ENCODE results near the gene DGKD. TPM values are rescaled to one million over a fixed set of nuclear protein-coding genes. Genes with fewer than 3 reads are reported as not detected.

The DGKD gene
- total RNA-seq, 1 experiment from 2014 or later: 41.4 TPM

DNA sequence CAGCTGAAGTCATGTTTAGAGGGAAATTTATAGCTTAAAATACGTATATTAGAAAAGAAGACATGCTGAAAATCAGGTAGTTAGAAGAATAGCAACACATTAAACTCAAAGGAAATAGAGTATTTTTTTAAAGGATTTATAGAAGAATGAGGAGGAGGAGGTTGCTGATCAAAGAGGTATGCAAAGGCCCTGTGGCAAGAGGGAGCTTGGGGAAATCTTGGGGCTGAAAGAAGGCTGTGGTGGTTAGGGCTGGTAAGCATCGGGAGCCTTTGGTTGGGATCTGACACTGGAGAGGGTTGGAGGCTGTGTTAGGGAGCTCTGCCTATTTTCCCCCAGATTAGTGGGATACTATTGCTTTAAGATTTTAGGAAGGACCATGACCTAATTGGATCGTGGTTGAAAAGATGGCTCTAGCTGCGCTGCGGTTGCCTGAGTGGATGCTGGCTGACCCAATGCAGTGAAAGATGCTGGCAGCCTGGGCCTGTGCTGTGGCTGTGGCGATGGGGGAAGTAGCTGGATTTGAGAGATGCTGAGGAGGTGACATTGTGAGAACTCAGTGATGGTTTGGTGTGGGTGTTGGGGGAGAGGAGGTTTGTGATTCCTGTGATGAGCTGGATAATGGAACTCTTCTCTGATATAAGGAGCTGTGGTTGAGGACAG lies 11.7 kb downstream of the DGKD start:
- no peak for ATAC-seq
- DNase-seq (ENCODE audit: low spot score): no peak
- Mint-ChIP-seq H3K27me3 (ENCODE audit: low read depth) (no peaks in the 10 kb centered on the region; the same call in 1 of the 2 replicates), H3K4me1 (peaks cover 14% of the 10 kb centered on the region), H3K27ac (no peak overlapping the region), H3K4me3 (no peak overlapping the region), H3K9me3 (no peaks in the 10 kb centered on the region), H3K36me3 (0 out of 2 replicates have a peak, but pooled peaks cover 3% of the 10 kb centered on the region)
- TF ChIP-seq, protein P1, sequence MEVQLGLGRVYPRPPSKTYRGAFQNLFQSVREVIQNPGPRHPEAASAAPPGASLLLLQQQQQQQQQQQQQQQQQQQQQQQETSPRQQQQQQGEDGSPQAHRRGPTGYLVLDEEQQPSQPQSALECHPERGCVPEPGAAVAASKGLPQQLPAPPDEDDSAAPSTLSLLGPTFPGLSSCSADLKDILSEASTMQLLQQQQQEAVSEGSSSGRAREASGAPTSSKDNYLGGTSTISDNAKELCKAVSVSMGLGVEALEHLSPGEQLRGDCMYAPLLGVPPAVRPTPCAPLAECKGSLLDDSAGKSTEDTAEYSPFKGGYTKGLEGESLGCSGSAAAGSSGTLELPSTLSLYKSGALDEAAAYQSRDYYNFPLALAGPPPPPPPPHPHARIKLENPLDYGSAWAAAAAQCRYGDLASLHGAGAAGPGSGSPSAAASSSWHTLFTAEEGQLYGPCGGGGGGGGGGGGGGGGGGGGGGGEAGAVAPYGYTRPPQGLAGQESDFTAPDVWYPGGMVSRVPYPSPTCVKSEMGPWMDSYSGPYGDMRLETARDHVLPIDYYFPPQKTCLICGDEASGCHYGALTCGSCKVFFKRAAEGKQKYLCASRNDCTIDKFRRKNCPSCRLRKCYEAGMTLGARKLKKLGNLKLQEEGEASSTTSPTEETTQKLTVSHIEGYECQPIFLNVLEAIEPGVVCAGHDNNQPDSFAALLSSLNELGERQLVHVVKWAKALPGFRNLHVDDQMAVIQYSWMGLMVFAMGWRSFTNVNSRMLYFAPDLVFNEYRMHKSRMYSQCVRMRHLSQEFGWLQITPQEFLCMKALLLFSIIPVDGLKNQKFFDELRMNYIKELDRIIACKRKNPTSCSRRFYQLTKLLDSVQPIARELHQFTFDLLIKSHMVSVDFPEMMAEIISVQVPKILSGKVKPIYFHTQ (CRISPR knock-in tag; IDR thresholded peaks at IDR 0.05): no peak
- TF ChIP-seq SP1 (CRISPR knock-in tag; conservative IDR thresholded peaks at IDR 0.05) (no peak), FOXJ3 (CRISPR knock-in tag; IDR thresholded peaks at IDR 0.05; ENCODE audit: borderline replicate concordance) (no peak), TEAD4 (CRISPR knock-in tag; IDR thresholded peaks at IDR 0.05) (no peak), ZNF121 (CRISPR knock-in tag; IDR thresholded peaks at IDR 0.05) (no peak), OVOL2 (CRISPR knock-in tag; IDR thresholded peaks at IDR 0.05; ENCODE audit: borderline replicate concordance) (no peak), SMAD3 (CRISPR knock-in tag; IDR thresholded peaks at IDR 0.05; ENCODE audit: borderline replicate concordance) (no peak), HMGA2 (CRISPR knock-in tag; IDR thresholded peaks at IDR 0.05) (no peak), ZNF423 (CRISPR knock-in tag; IDR thresholded peaks at IDR 0.05) (no peak), NFATC4 (CRISPR knock-in tag; IDR thresholded peaks at IDR 0.05) (no peak), CREM (CRISPR knock-in tag; IDR thresholded peaks at IDR 0.05) (no peak), ZNF263 (CRISPR knock-in tag; IDR thresholded peaks at IDR 0.05; ENCODE audit: low read depth) (no peak), JUN (CRISPR knock-in tag; IDR thresholded peaks at IDR 0.05) (no peak)
- TF ChIP-seq, protein P2, sequence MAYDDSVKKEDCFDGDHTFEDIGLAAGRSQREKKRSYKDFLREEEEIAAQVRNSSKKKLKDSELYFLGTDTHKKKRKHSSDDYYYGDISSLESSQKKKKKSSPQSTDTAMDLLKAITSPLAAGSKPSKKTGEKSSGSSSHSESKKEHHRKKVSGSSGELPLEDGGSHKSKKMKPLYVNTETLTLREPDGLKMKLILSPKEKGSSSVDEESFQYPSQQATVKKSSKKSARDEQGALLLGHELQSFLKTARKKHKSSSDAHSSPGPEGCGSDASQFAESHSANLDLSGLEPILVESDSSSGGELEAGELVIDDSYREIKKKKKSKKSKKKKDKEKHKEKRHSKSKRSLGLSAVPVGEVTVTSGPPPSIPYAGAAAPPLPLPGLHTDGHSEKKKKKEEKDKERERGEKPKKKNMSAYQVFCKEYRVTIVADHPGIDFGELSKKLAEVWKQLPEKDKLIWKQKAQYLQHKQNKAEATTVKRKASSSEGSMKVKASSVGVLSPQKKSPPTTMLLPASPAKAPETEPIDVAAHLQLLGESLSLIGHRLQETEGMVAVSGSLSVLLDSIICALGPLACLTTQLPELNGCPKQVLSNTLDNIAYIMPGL (CRISPR knock-in tag; IDR thresholded peaks at IDR 0.05): no peak
- TF ChIP-seq, protein P3, sequence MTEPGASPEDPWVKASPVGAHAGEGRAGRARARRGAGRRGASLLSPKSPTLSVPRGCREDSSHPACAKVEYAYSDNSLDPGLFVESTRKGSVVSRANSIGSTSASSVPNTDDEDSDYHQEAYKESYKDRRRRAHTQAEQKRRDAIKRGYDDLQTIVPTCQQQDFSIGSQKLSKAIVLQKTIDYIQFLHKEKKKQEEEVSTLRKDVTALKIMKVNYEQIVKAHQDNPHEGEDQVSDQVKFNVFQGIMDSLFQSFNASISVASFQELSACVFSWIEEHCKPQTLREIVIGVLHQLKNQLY (CRISPR knock-in tag; IDR thresholded peaks at IDR 0.05): no peak
- ChIA-PET POLR2A (no interaction called here), CTCF (interaction anchor here (1.0 to 1.3 kb wide), 2 partner anchors 12 to 38 kb away, joined by 4 read pairs; partner anchors contain the start of gene DGKD)

DNA sequence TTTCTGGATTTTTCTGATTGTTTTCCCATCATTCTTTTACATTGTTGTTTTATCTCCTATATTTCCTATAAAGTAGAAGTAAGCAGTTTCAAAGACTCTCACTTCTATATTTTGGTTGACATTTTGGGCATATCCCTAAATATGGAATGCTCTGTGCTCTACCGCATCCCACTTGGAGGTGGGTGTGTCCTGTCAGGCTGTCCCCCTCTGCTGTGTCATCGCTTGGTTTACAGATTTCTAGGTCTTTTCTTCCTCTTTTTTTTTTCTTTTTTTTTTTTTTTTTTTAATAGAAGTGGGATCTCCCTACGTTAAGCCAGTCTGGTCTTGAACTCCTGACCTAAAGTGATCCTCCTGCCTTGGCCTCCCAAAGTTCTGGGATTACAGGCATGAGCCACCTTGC lies 13.3 kb downstream of the DGKD start:
- Mint-ChIP-seq H3K27ac (no peak overlapping the region), H3K27me3 (ENCODE audit: low read depth) (no peaks in the 10 kb centered on the region; the same call in 1 of the 2 replicates), H3K36me3 (peaks cover 4% of the 10 kb centered on the region; the same call in 1 of the 2 replicates), H3K4me3 (no peak overlapping the region), H3K4me1 (peaks cover 20% of the 10 kb centered on the region), H3K9me3 (no peaks in the 10 kb centered on the region)
- CTCF ChIA-PET: interaction anchor here (1.3 kb wide), 1 partner anchor 14 kb away, joined by 3 read pairs; no protein-coding TSS in a partner anchor
- ATAC-seq (no peak), DNase-seq (ENCODE audit: low spot score) (no peak)
- TF ChIP-seq NR1H2 (CRISPR knock-in tag; IDR thresholded peaks at IDR 0.05) (no peak), HMGA2 (CRISPR knock-in tag; IDR thresholded peaks at IDR 0.05) (no peak), NR3C1 (CRISPR knock-in tag; conservative IDR thresholded peaks at IDR 0.05; ENCODE audit: low read depth) (no peak)
- TF ChIP-seq, protein P4, sequence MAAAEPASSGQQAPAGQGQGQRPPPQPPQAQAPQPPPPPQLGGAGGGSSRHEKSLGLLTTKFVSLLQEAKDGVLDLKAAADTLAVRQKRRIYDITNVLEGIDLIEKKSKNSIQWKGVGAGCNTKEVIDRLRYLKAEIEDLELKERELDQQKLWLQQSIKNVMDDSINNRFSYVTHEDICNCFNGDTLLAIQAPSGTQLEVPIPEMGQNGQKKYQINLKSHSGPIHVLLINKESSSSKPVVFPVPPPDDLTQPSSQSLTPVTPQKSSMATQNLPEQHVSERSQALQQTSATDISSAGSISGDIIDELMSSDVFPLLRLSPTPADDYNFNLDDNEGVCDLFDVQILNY (CRISPR knock-in tag; IDR thresholded peaks at IDR 0.05): no peak
- POLR2A ChIA-PET: no interaction called here
